B cell (primary cell): Measurements from ENCODE around the gene UCN3.

ENCODE experiments used
- EZH2 ChIP-seq: IDR thresholded peaks from 2 replicates; pipeline ENCODE4 v1.6.1; 2012; ENCODE audit warnings: borderline replicate concordance, low read depth, mild to moderate bottlenecking, moderate library complexity, low read length; ENCODE audit not compliant: insufficient read depth, poor library complexity, severe bottlenecking
- TF ChIP-seq, protein P1 (sequence below): fragments of 200-600 bp; IDR thresholded peaks from one replicate; pipeline ENCODE4 v1.8.0; 2022; ENCODE audit warnings: antibody characterized with exemption, mild to moderate bottlenecking

DNA sequence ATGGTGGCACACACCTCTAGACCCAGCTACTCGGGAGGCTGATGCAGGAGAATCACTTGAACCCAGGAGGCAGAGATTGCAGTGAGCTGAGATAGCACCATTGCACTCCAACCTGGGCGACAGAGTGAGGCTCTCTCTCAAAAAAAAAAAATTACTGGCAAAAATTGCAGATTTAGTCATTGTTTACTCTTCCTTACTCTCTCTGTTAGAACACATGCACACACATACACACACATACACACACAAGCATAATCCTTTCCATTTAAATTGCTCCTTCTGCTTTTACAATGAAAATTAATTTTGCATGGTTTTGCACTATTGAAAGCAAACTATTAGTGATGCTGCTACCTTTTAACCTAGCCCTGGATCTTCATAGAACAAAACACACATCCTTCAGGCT lies 15.4 kb upstream of the UCN3 start:
- TF ChIP-seq, protein P1, sequence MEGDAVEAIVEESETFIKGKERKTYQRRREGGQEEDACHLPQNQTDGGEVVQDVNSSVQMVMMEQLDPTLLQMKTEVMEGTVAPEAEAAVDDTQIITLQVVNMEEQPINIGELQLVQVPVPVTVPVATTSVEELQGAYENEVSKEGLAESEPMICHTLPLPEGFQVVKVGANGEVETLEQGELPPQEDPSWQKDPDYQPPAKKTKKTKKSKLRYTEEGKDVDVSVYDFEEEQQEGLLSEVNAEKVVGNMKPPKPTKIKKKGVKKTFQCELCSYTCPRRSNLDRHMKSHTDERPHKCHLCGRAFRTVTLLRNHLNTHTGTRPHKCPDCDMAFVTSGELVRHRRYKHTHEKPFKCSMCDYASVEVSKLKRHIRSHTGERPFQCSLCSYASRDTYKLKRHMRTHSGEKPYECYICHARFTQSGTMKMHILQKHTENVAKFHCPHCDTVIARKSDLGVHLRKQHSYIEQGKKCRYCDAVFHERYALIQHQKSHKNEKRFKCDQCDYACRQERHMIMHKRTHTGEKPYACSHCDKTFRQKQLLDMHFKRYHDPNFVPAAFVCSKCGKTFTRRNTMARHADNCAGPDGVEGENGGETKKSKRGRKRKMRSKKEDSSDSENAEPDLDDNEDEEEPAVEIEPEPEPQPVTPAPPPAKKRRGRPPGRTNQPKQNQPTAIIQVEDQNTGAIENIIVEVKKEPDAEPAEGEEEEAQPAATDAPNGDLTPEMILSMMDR = no peak
- no peak for TF ChIP-seq EZH2
